Muscle layer of colon (tissue), 2 donors: ENCODE results near the gene STAC2.

Experiments used
- H3K27ac ChIP-seq: one replicate; pipeline ENCODE4 v1.7.0; 2013; ENCODE audit warnings: low read depth, mild to moderate bottlenecking, low read length, moderate library complexity
- H3K27me3 ChIP-seq, 2 donors: one replicate each; pipeline ENCODE4 v1.7.0; 2013; ENCODE audit warnings: low read length in 2 of 2, mild to moderate bottlenecking in 2 of 2; ENCODE audit not compliant: insufficient read depth in 2 of 2, control insufficient read depth in 1 of 2
- H3K36me3 ChIP-seq: one replicate; pipeline ENCODE4 v1.7.0; 2013; ENCODE audit warnings: mild to moderate bottlenecking, low read length; ENCODE audit not compliant: insufficient read depth
- H3K4me1 ChIP-seq: one replicate; pipeline ENCODE4 v1.7.0; 2013; ENCODE audit warnings: mild to moderate bottlenecking, low read length; ENCODE audit not compliant: insufficient read depth
- H3K4me3 ChIP-seq, 2 donors: one replicate each; pipeline ENCODE4 v1.7.0; 2013; ENCODE audit warnings: low read length in 2 of 2, low read depth in 1 of 2, mild to moderate bottlenecking in 1 of 2, moderate library complexity in 1 of 2
- H3K9ac ChIP-seq: one replicate; pipeline ENCODE4 v1.7.0; 2013; ENCODE audit warnings: low read length
- H3K9me3 ChIP-seq: one replicate; pipeline ENCODE4 v1.7.0; 2013; ENCODE audit warnings: mild to moderate bottlenecking, low read length
- donor health status: abdominal sarcoma.
- donor health status: Adenocarcinoma of cecum.

The STAC2 gene

GRCh38 chr17:39204245-39204644 lies 21.5 kb downstream of the STAC2 start:
- Histone ChIP-seq H3K27ac (no peak overlapping the region), H3K4me1 (peaks cover 21% of the 10 kb centered on the region), H3K36me3 (peaks cover 42% of the 10 kb centered on the region), H3K9me3 (no peaks in the 10 kb centered on the region), H3K27me3 (no peaks in the 10 kb centered on the region), H3K9ac (no peak overlapping the region), H3K4me3 (no peak overlapping the region)

GRCh38 chr17:39200957-39201510 lies 24.7 kb downstream of the STAC2 start:
- Histone ChIP-seq H3K36me3 (peaks cover 42% of the 10 kb centered on the region), H3K4me1 (peaks cover 26% of the 10 kb centered on the region), H3K27me3 (no peaks in the 10 kb centered on the region), H3K9me3 (no peaks in the 10 kb centered on the region), H3K9ac (peak overlapping the region; percentile 89), H3K27ac (peak overlapping the region; percentile 100), H3K4me3 (peak overlapping the region; percentile 94 to 99)

GRCh38 chr17:39200070-39200879 lies 25.5 kb downstream of the STAC2 start, which contains the start of gene RPL19:
Gene RPL19 (plus strand): TSS chr17:39200283. CDS start chr17:39200345, 62 bp downstream.
- Histone ChIP-seq H3K9me3 (no peaks in the 10 kb centered on the region), H3K4me3 (peak within 1 kb of the TSS; percentile 94 to 99), H3K36me3 (peaks cover 42% of the 10 kb centered on the region), H3K9ac (peak within 1 kb of the TSS; percentile 89), H3K27me3 (no peaks in the 10 kb centered on the region), H3K4me1 (peaks cover 33% of the 10 kb centered on the region), H3K27ac (peak within 1 kb of the TSS; percentile 100)

- peak overlapping the region; percentile 89 for H3K9ac ChIP-seq
- H3K4me1 ChIP-seq, result peaks cover 38% of the 10 kb centered on the region
- H3K27ac ChIP-seq, result peak overlapping the region; percentile 100
- no peaks in the 10 kb centered on the region for H3K27me3 ChIP-seq
- peaks cover 38% of the 10 kb centered on the region for H3K36me3 ChIP-seq
- peak overlapping the region; percentile 94 to 99 for H3K4me3 ChIP-seq
- no peaks in the 10 kb centered on the region for H3K9me3 ChIP-seq
Measured at GRCh38 chr17:39199820-39200069, 26.0 kb downstream of the STAC2 start.

- peak overlapping the region in 1 of 2 donors; percentile 65 for H3K4me3 ChIP-seq
- H3K9ac ChIP-seq, result no peak overlapping the region
- peaks cover 41% of the 10 kb centered on the region for H3K4me1 ChIP-seq
- H3K9me3 ChIP-seq, result no peaks in the 10 kb centered on the region
- H3K36me3 ChIP-seq, result peaks cover 27% of the 10 kb centered on the region
- H3K27me3 ChIP-seq, result no peaks in the 10 kb centered on the region
- H3K27ac ChIP-seq, result peak overlapping the region; percentile 68
Measured at GRCh38 chr17:39198186-39198566, 27.6 kb downstream of the STAC2 start.

- peaks cover 41% of the 10 kb centered on the region for H3K4me1 ChIP-seq
- no peaks in the 10 kb centered on the region for H3K27me3 ChIP-seq
- H3K9me3 ChIP-seq, result no peaks in the 10 kb centered on the region
- peak within 1 kb of the TSS; percentile 65 to 91 for H3K4me3 ChIP-seq
- H3K27ac ChIP-seq, result peak within 1 kb of the TSS; percentile 85
- H3K36me3 ChIP-seq, result peaks cover 25% of the 10 kb centered on the region
- H3K9ac ChIP-seq, result no peak within 1 kb of the TSS
Measured at GRCh38 chr17:39197380-39198185, 28.2 kb downstream of the STAC2 start, which contains the start of gene CACNB1. Gene CACNB1 (minus strand): TSS chr17:39197669. CDS start chr17:39197495, 174 bp downstream.

- no peaks in the 10 kb centered on the region for H3K27me3 ChIP-seq
- H3K27ac ChIP-seq, result peak overlapping the region; percentile 85
- H3K9ac ChIP-seq, result no peak overlapping the region
- H3K9me3 ChIP-seq, result no peaks in the 10 kb centered on the region
- peaks cover 24% of the 10 kb centered on the region for H3K36me3 ChIP-seq
- peaks cover 39% of the 10 kb centered on the region for H3K4me1 ChIP-seq
- H3K4me3 ChIP-seq, result peak overlapping the region; percentile 65 to 91
Measured at GRCh38 chr17:39196808-39197291, 28.9 kb downstream of the STAC2 start.

- Histone ChIP-seq H3K9ac (no peak overlapping the region), H3K4me1 (peaks cover 34% of the 10 kb centered on the region), H3K27ac (no peak overlapping the region), H3K27me3 (no peaks in the 10 kb centered on the region), H3K9me3 (no peaks in the 10 kb centered on the region), H3K36me3 (peaks cover 23% of the 10 kb centered on the region), H3K4me3 (peak overlapping the region; percentile 65 to 91)
Measured at GRCh38 chr17:39196241-39196807, 29.4 kb downstream of the STAC2 start.

- Histone ChIP-seq H3K4me1 (peaks cover 28% of the 10 kb centered on the region), H3K9ac (no peak overlapping the region), H3K4me3 (no peak overlapping the region), H3K27me3 (no peaks in the 10 kb centered on the region), H3K27ac (no peak overlapping the region), H3K36me3 (peaks cover 23% of the 10 kb centered on the region), H3K9me3 (no peaks in the 10 kb centered on the region)
Measured at GRCh38 chr17:39195568-39196160, 30.1 kb downstream of the STAC2 start.

- H3K9me3 ChIP-seq, result no peaks in the 10 kb centered on the region
- no peak overlapping the region for H3K4me3 ChIP-seq
- H3K4me1 ChIP-seq, result peaks cover 26% of the 10 kb centered on the region
- H3K36me3 ChIP-seq, result peaks cover 23% of the 10 kb centered on the region
- H3K27ac ChIP-seq, result no peak overlapping the region
- H3K27me3 ChIP-seq, result no peaks in the 10 kb centered on the region
- H3K9ac ChIP-seq, result no peak overlapping the region
Measured at GRCh38 chr17:39194985-39195524, 30.7 kb downstream of the STAC2 start.
